GM12872 (cell line): ENCODE data around the gene CNGB1.

Source experiments
- CTCF ChIP-seq: IDR thresholded peaks from 3 replicates; pipeline ENCODE4 v1.5.1; 2011; ENCODE audit warnings: low read depth, mild to moderate bottlenecking, low read length, moderate library complexity; ENCODE audit not compliant: insufficient read depth

Gene CNGB1

GRCh38 chr16:57995721-57996405, 24.9 kb upstream of the CNGB1 start:
- no peak for TF ChIP-seq CTCF

- peak; percentile 47 for TF ChIP-seq CTCF
Measured at GRCh38 chr16:57994778-57995177, 23.9 kb upstream of the CNGB1 start.

DNA sequence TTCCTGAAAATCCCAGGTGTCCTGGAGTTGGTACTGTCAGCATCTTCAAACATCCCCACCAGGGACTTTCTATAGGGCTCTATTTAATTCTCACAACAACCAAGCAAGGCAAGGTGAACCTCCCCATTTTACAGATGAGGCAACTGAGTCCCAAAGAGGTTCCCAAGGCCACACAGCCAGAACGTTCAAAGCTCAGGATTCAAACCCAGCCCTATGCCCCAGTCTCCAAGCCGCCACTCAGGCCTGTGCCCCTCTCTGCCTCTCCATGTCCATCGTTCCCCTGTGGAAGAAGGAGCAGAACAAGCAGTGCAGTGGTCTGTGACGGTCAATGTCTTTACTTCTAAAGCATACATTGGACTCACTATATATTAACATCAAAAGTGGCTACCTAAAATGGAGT, 23.4 kb upstream of the CNGB1 start:
- no peak for TF ChIP-seq CTCF

DNA sequence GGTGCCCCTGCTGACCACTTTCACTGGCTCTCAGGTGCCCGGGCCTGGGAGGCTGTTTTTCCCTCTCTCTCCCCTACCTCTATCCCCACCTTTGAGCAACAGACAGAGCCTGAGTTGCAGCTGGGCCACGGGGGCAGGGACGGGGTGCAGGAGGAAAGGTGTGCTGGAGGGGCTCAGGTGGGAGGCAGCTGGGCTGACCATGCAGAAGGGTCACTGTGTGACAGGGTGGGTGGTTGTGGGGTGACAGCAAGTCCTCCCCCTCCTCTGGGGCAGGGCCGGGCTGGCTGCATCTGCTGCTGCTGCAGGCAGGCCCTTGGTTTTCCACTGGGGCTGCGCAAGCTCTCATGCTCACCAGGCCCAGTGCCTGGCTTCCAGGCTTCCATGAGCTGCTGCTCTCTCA, 23.0 kb upstream of the CNGB1 start:
- no peak for TF ChIP-seq CTCF

DNA sequence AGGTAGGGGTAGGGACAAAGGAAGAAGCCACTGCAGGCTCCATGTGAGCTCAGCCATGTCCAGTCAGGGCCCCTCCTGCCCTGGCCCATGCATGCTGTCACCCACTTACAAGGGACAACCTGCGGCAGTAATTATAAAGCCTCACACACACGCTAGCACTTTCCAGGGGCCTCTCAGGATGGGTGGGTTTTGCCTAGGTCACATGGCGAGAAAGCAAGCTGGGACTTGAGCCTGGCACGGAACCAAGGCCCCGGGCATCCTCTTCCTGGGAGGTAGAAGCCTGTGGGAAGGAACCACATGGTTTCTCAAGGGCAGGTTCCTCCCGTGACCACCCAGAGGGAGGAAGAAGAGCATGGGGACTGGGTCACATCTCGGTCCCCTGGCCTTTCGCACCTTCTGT, 22.5 kb upstream of the CNGB1 start:
- no peak for TF ChIP-seq CTCF

- no peak for TF ChIP-seq CTCF
Measured at GRCh38 chr16:57992084-57992483, 21.2 kb upstream of the CNGB1 start.

DNA sequence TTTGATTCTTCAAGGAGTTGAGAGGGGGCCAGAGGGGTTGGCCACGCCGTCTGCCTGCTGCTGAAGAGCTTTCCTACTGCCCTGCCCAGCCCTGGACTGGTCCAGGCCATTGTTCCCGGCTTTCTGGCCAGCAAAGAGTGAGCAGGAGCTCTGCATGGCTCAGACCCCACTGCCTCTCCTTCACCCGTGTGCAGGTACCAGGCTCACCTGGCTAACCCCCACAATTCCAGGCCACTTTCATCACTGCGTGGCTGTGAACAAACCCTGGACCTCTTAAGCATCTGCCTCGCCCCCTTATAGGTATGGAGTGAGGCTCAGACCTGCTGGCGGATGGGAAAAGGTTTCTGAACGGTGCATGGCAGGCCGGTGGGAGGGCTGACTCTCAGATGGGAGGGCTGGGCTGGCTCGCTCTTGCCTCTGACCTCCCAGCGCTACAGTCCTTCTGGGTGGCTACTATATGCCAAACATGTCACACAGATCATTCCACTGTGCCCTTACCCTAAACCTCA, 20.7 kb upstream of the CNGB1 start:
- no peak for TF ChIP-seq CTCF

- TF ChIP-seq CTCF, result no peak
Measured at GRCh38 chr16:57988929-57989328, 18.0 kb upstream of the CNGB1 start.
